H1 (cell line): ENCODE data around the gene TSKU. TPM values are rescaled to one million over a fixed set of nuclear protein-coding genes. Genes with fewer than 3 reads are reported as not detected.

ENCODE experiments used
- CTCF ChIA-PET: fragments of 300-600 bp; sonication (Branson Sonifier 250); formaldehyde crosslinking; loops from one replicate; lab custom pipeline; 2021; ENCODE audit not compliant: partially characterized antibody; lab: Charles Lee
- POLR2A ChIA-PET: fragments of 300-600 bp; sonication (Branson Sonifier 250); formaldehyde crosslinking; loops from one replicate; lab custom pipeline; 2021; ENCODE audit warnings: inconsistent platforms; ENCODE audit not compliant: partially characterized antibody; lab: Charles Lee
- DNase-seq, 2 experiments: peaks; one replicate each; pipeline versions ENCODE4 v3.0.0 to v3.0.0-alpha.2; 2010 to 2022; ENCODE audit warnings: low spot score in 2 of 2, low read depth in 1 of 2, mixed read lengths in 1 of 2
- FAIRE-seq: peaks from 2 replicates; lab custom pipeline; 2011; peaks lifted over from hg19 to GRCh38; lab: Jason Lieb, UNC
- H2AFZ ChIP-seq: 2 replicates; pipeline ENCODE4 v1.8.1; 2012; ENCODE audit warnings: low read length, inconsistent platforms
- H2AK5ac ChIP-seq: 2 replicates; pipeline ENCODE4 v1.6.1; 2013; ENCODE audit warnings: low read depth, low read length
- H2BK120ac ChIP-seq: replicated peaks from 2 replicates; pipeline ENCODE3; 2013; ENCODE audit warnings: low read depth, low read length, inconsistent platforms
- H2BK12ac ChIP-seq: 2 replicates; pipeline ENCODE4 v1.6.1; 2013; ENCODE audit warnings: low read depth, low read length
- H2BK15ac ChIP-seq: 2 replicates; pipeline ENCODE4 v1.6.1; 2013; ENCODE audit warnings: low read length
- H2BK20ac ChIP-seq: 2 replicates; pipeline ENCODE4 v1.6.1; 2013; ENCODE audit warnings: low read length
- H2BK5ac ChIP-seq: 2 replicates; pipeline ENCODE4 v1.6.1; 2013; ENCODE audit warnings: low read depth, low read length
- H3K14ac ChIP-seq: 2 replicates; pipeline ENCODE4 v1.6.1; 2013; ENCODE audit warnings: inconsistent platforms; ENCODE audit not compliant: insufficient read length
- H3K18ac ChIP-seq: 2 replicates; pipeline ENCODE4 v1.6.1; 2013; ENCODE audit warnings: low read length; ENCODE audit errors: extremely low read depth
- H3K23ac ChIP-seq: 2 replicates; pipeline ENCODE4 v1.6.1; 2013; ENCODE audit warnings: inconsistent platforms; ENCODE audit not compliant: insufficient read length
- H3K23me2 ChIP-seq: 2 replicates; pipeline ENCODE4 v1.6.1; 2013; ENCODE audit warnings: low read depth, low read length
- H3K27ac ChIP-seq: 2 replicates; pipeline ENCODE4 v1.6.1; 2011; ENCODE audit warnings: low read depth, low read length, inconsistent platforms
- H3K27me3 ChIP-seq, 4 experiments: replicated peaks in 1 of 4; 1 replicate in 1 of 4; 2 replicates in 3 of 4; pipeline versions ENCODE4 v1.6.1 to v1.8.1; 2011 to 2013; ENCODE audit warnings: low read length in 3 of 4, mild to moderate bottlenecking in 3 of 4, inconsistent platforms in 2 of 4, mixed read lengths in 2 of 4, moderate library complexity in 1 of 4; ENCODE audit not compliant: control insufficient read depth in 3 of 4, insufficient read depth in 3 of 4; ENCODE audit errors: extremely low read depth in 1 of 4
- H3K36me3 ChIP-seq, 4 experiments: 2 replicates each; pipeline versions ENCODE4 v1.6.1 to v1.8.1; 2011 to 2013; ENCODE audit warnings: mild to moderate bottlenecking in 4 of 4, low read length in 3 of 4, moderate library complexity in 2 of 4, control low read depth in 1 of 4, inconsistent platforms in 1 of 4; ENCODE audit not compliant: insufficient read depth in 4 of 4, control insufficient read depth in 2 of 4
- H3K4ac ChIP-seq: replicated peaks from 2 replicates; pipeline ENCODE3; 2013; ENCODE audit warnings: low read length, low read depth, mixed read lengths, inconsistent platforms; ENCODE audit not compliant: insufficient read length
- H3K4me1 ChIP-seq, 4 experiments: replicated peaks in 1 of 4; 1 replicate in 1 of 4; 2 replicates in 3 of 4; pipeline versions ENCODE4 v1.6.1 to v1.8.1; 2011 to 2013; ENCODE audit warnings: low read length in 3 of 4, inconsistent platforms in 2 of 4, mixed read lengths in 1 of 4; ENCODE audit not compliant: insufficient read depth in 4 of 4, control insufficient read depth in 3 of 4
- H3K4me2 ChIP-seq, 2 experiments: 2 replicates each; pipeline versions ENCODE4 v1.6.1 to v1.8.1; 2011 to 2013; ENCODE audit warnings: low read depth in 2 of 2, low read length in 2 of 2, control low read depth in 1 of 2, inconsistent platforms in 1 of 2, mild to moderate bottlenecking in 1 of 2; ENCODE audit not compliant: insufficient read depth in 1 of 2
- H3K4me3 ChIP-seq, 4 experiments: fragments of 200-600, 300-600 bp in 1 of 4; sonication (generic), shearing (Covaris generic), sonication (Bioruptor Twin) in 1 of 4; 2 replicates each; pipeline versions ENCODE4 v1.5.1 to v1.8.1; 2011 to 2016; ENCODE audit warnings: low read length in 4 of 4, low read depth in 3 of 4, control low read depth in 2 of 4, inconsistent platforms in 2 of 4, mild to moderate bottlenecking in 2 of 4, mixed read lengths in 1 of 4, moderate library complexity in 1 of 4; ENCODE audit not compliant: insufficient read depth in 2 of 4; ENCODE audit errors: extremely low read depth in 1 of 4
- H3K56ac ChIP-seq: replicated peaks from 2 replicates; pipeline ENCODE3; 2013; ENCODE audit warnings: low read depth, mild to moderate bottlenecking, mixed read lengths, low read length, inconsistent platforms; ENCODE audit not compliant: insufficient read length
- H3K79me1 ChIP-seq: 2 replicates; pipeline ENCODE4 v1.6.1; 2013; ENCODE audit warnings: low read depth, low read length, control low read depth
- H3K79me2 ChIP-seq, 2 experiments: 2 replicates each; pipeline versions ENCODE4 v1.6.1 to v1.8.1; 2012 to 2013; ENCODE audit warnings: low read length in 2 of 2, mild to moderate bottlenecking in 2 of 2, inconsistent platforms in 1 of 2; ENCODE audit not compliant: insufficient read depth in 2 of 2, control insufficient read depth in 1 of 2
- H3K9ac ChIP-seq, 4 experiments: replicated peaks in 1 of 4; 1 replicate in 1 of 4; 2 replicates in 3 of 4; pipeline versions ENCODE4 v1.6.1 to v1.8.1; 2011 to 2013; ENCODE audit warnings: low read depth in 3 of 4, low read length in 3 of 4, control low read depth in 2 of 4, mild to moderate bottlenecking in 2 of 4, moderate library complexity in 2 of 4, inconsistent platforms in 1 of 4; ENCODE audit errors: extremely low read depth in 1 of 4
- H3K9me3 ChIP-seq, 2 experiments: 2 replicates each; pipeline versions ENCODE4 v1.6.1 to v1.8.1; 2012 to 2013; ENCODE audit warnings: mild to moderate bottlenecking in 2 of 2, moderate library complexity in 2 of 2, control low read depth in 1 of 2, inconsistent platforms in 1 of 2, low read depth in 1 of 2, low read length in 1 of 2, mixed read lengths in 1 of 2; ENCODE audit not compliant: insufficient read depth in 2 of 2
- H4K20me1 ChIP-seq, 2 experiments: replicated peaks in 1 of 2; 2 replicates each; pipeline versions ENCODE3 to v1.8.1; 2011 to 2013; ENCODE audit warnings: inconsistent platforms in 2 of 2, low read length in 2 of 2, mild to moderate bottlenecking in 1 of 2; ENCODE audit not compliant: insufficient read depth in 2 of 2, control insufficient read depth in 1 of 2
- H4K5ac ChIP-seq: 2 replicates; pipeline ENCODE4 v1.6.1; 2013; ENCODE audit warnings: low read length, low read depth, mixed read lengths, inconsistent platforms; ENCODE audit not compliant: insufficient read length
- H4K8ac ChIP-seq: 2 replicates; pipeline ENCODE4 v1.8.0; 2013; ENCODE audit warnings: mild to moderate bottlenecking, moderate library complexity, low read length, inconsistent platforms; ENCODE audit not compliant: insufficient read depth; ENCODE audit errors: extremely low read depth
- H4K91ac ChIP-seq: replicated peaks from 2 replicates; pipeline ENCODE3; 2013; ENCODE audit warnings: low read length, mixed read lengths, inconsistent platforms; ENCODE audit not compliant: insufficient read length
- BRCA1 ChIP-seq: IDR thresholded peaks from 2 replicates; pipeline ENCODE4 v1.6.1; 2012; ENCODE audit warnings: low read depth, low read length, improper control_type of control experiment
- PHF8 ChIP-seq: fragments of 200-600 bp; sonication (generic); conservative IDR thresholded peaks from 2 replicates; pipeline ENCODE4 v1.7.1; 2012; ENCODE audit warnings: low read depth, mild to moderate bottlenecking, inconsistent platforms, low read length, moderate library complexity
- POLR2A ChIP-seq, 2 experiments: IDR thresholded peaks; 1 replicate in 1 of 2; 2 replicates in 1 of 2; pipeline ENCODE4 v1.6.1; 2011; ENCODE audit warnings: low read depth in 2 of 2, low read length in 2 of 2, mild to moderate bottlenecking in 2 of 2; ENCODE audit errors: control extremely low read depth in 1 of 2
- TCF12 ChIP-seq: IDR thresholded peaks from 2 replicates; pipeline ENCODE4 v1.6.1; 2011; ENCODE audit warnings: low read depth, mild to moderate bottlenecking, low read length
- WGBS, 2 experiments: shearing (Covaris generic) in 1 of 2; methylation state at CpG; one replicate each; pipeline versions ENCODE4 v1.1.6 to v1.1.7; 2013 to 2015; ENCODE audit warnings: low lambda C conversion rate in 2 of 2, mixed read lengths in 2 of 2, inconsistent platforms in 1 of 2, low coverage in 1 of 2, missing lambda C conversion rate in 1 of 2; ENCODE audit not compliant: insufficient replicate concordance in 2 of 2, insufficient coverage in 1 of 2, insufficient read length in 1 of 2; ENCODE audit errors: extremely low coverage in 1 of 2, missing lambda C conversion rate in 1 of 2; 5-methylcytosine and 5-hydroxymethylcytosine counted together
- polyA plus RNA-seq, 7 experiments: library from polyadenylated mRNA; depleted of rRNA in 3 of 7; stranded (reverse) in 5 of 7; unstranded in 2 of 7; fragments of >200 nt in 5 of 7; fragments of 200-250 nt in 2 of 7; gene quantifications; 1 replicate in 5 of 7; 2 replicates in 1 of 7; 4 replicates in 1 of 7; pipeline versions ENCODE4 v1.2.1 to v1.2.3, GENCODE V29; 2011 to 2013; ENCODE audit warnings: missing spikeins in 2 of 7, mixed read lengths in 2 of 7
- total RNA-seq: library from RNA; stranded (reverse); fragmentation: NEBNext Ultra II Directional; extraction: Animal tissue kit (Norgen Biotek cat#: 25700); gene quantifications from 2 replicates; pipeline ENCODE4 v1.2.1, GENCODE V29; 2021

The TSKU gene
- total and polyA plus RNA-seq, 2 of the 8 experiments (the other 6 are each of a cell fraction or from before 2014, with no cell fraction given): 22.8 to 28.4 TPM

DNA sequence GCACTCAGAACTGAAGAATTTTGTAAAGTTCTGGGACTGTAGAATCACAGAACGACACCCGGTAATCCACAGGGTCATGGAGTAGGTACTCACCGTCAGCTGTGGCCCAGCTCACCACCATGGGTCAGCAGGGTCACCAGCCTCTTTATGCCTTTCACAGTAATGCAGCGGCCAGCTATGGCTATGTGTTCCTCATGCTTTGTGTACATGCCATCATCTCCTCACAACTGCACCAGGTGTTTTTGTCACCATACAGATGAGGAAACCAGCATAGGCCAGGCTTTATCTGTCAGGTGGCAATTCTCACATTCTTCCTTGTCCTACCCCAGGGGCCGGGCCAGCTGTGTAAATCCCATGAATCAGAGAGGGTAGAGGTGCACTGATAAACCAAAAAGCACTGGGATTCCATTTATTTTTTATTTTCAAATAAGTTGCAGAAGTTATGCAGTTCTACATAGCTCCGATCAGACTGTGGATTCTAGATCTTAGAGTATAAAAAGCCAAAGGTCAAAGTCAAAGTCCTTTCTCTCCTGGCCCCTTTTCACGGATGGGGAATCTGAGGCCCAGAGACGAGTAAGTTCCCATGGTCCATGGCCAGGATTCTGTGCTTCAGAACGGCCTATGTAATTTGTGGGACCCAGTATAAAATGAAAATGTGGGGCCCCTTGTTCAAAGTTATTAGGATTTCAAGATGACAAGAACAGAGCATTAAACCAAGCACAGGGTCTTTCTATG is 17.5 kb downstream of the TSKU start:
- H3K9me3 ChIP-seq: no peaks in the 10 kb centered on the region
- FAIRE-seq (no peak), DNase-seq (peak in 1 of 2 experiments; percentile 27)
- no peaks in the 10 kb centered on the region; a peak in 1 of 7 replicates for H3K27me3 ChIP-seq
- H3K36me3 ChIP-seq: peaks cover 0 to 8% (median 3%) of the 10 kb centered on the region in 4 experiments; a peak in 3 of 8 replicates
- no peak overlapping the region for H3K9ac ChIP-seq
- 0 out of 2 replicates have a peak, but pooled peaks cover 3% of the 10 kb centered on the region for H3K79me1 ChIP-seq
- H3K4me3 ChIP-seq: no peak overlapping the region
- H3K4ac ChIP-seq: no peak overlapping the region
- H2BK12ac ChIP-seq: peak overlapping the region; percentile 33; the same call in 1 of the 2 replicates
- peaks cover 2 to 13% (median 5%) of the 10 kb centered on the region in 4 experiments; a peak in 6 of 7 replicates for H3K4me1 ChIP-seq
- no peak overlapping the region for H2AFZ ChIP-seq
- no peak overlapping the region for H3K14ac ChIP-seq
- no peak overlapping the region for H2BK120ac ChIP-seq
- peaks cover 2% of the 10 kb centered on the region; the same call in 1 of the 2 replicates for H3K23me2 ChIP-seq
- peaks cover 2 to 8% of the 10 kb centered on the region in 2 experiments for H4K20me1 ChIP-seq
- no peak overlapping the region for H4K5ac ChIP-seq
- H4K8ac ChIP-seq: no peak overlapping the region
- no peak overlapping the region for H2BK20ac ChIP-seq
- ChIA-PET POLR2A (no interaction called here), CTCF (interaction anchor here (0.8 to 7.8 kb wide), 11 partner anchors 9 to 239 kb away, joined by 3 to 88 read pairs (median 7); no protein-coding TSS in a partner anchor)
- H2BK5ac ChIP-seq: no peak overlapping the region
- H4K91ac ChIP-seq: no peak overlapping the region
- no peak overlapping the region for H2AK5ac ChIP-seq
- no peak overlapping the region for H2BK15ac ChIP-seq
- H3K27ac ChIP-seq: no peak overlapping the region
- no peak overlapping the region for H3K56ac ChIP-seq
- H3K79me2 ChIP-seq: peaks cover 0 to 2% of the 10 kb centered on the region in 2 experiments; a peak in 1 of 4 replicates
- no peak overlapping the region for H3K18ac ChIP-seq
- TF ChIP-seq BRCA1 (no peak), PHF8 (no peak), POLR2A (IDR thresholded peaks at IDR 0.05; ENCODE audit: control extremely low read depth in 1 of 2, low read depth in 2 of 2, low read length in 2 of 2) (no peak), TCF12 (no peak)
- no peak overlapping the region for H3K4me2 ChIP-seq
- 88% methylated on average over 9 of the region's 9 CpGs; no CpG with 5 or more reads in 1 of the 2 experiments for WGBS, 2 experiments
- H3K23ac ChIP-seq: no peak overlapping the region
